HG03175 (cell line): ENCODE results near the gene ADM2.

Experiments used
- ATAC-seq: cut with Tn5 transposase; IDR thresholded peaks from one replicate; pipeline ENCODE4 v1.9.1; 2021; ENCODE audit warnings: mild to moderate bottlenecking, moderate library complexity; ENCODE audit not compliant: unreplicated experiment

Gene ADM2

DNA sequence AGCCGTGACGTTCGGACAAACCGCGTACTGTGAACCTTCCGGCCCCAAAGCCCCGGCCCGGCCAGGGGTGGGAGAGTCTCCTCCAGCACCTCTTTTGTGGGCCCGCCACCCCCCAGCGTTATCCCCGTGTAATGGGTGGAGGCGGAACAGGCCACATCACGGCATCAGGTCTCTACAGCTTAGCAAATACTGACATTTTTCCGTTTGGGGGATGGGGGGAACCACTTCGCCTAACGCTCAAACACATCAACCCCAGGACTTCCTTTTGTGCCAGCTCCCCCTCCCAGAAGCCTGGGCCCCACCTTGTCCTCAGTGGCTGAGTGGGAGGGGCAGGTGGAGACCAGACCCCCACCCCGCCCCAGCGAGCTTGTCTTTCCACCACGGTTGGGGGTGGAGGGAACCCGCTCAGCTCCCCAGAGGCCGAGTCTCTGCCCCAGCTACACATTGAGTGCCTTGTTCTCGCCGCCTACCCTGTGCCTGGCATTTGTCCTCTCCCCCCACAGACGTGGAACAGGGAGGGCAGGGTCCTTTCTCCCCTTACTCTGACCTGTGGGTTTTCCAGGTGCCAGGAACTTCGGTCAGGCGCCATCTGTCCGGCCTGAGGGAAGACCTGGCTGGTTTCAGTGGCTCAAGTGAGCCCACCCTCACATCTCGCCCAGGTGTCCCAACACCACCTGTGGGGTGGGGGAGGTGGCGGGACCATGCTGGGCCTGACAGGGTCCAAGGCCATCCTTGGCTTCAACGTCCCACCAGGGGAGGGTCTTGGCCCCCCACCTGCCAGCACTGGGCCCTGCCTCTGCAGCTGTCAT, 36.1 kb upstream of the ADM2 start:
- ATAC-seq: no peak

DNA sequence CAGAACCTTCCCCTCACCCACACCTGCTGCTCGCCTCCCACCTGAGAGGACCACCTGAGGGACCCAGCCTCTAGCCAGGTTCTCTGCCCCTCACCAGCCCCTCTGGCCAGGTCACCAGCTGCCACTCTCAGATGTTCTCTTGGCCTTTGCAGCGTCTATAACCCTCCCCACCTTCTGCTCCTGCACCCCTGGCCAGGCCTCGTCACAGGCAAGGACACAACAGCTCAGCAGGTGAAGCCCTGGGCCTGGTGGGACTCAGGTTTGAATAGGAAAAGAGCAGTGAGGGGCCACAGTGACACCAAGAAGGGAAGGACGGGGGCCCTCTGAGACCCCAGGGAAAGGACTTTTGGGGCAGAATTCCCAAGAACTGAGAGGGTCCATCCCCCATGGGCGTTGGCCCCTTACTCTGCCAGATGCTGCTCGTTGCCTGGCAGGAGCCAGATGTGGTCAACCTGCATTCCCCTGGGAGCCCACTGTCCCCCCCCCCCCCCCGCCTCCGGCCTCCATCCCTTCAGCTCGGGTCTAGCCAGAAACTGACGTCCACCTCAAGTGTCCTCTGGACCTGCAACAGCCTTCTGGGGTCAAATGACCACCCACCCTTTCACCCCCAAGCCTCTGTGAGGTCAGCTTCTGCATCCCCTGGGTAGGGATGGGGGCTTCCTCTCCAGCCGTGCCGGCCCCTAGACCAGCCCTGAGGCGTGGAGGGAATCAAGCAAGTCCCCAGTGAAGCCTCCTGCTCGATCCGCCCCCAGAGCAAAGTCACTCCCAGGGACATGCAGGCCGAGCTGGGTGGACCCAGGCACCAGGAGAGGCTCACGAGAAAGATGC, 35.2 kb upstream of the ADM2 start:
- ATAC-seq: no peak

DNA sequence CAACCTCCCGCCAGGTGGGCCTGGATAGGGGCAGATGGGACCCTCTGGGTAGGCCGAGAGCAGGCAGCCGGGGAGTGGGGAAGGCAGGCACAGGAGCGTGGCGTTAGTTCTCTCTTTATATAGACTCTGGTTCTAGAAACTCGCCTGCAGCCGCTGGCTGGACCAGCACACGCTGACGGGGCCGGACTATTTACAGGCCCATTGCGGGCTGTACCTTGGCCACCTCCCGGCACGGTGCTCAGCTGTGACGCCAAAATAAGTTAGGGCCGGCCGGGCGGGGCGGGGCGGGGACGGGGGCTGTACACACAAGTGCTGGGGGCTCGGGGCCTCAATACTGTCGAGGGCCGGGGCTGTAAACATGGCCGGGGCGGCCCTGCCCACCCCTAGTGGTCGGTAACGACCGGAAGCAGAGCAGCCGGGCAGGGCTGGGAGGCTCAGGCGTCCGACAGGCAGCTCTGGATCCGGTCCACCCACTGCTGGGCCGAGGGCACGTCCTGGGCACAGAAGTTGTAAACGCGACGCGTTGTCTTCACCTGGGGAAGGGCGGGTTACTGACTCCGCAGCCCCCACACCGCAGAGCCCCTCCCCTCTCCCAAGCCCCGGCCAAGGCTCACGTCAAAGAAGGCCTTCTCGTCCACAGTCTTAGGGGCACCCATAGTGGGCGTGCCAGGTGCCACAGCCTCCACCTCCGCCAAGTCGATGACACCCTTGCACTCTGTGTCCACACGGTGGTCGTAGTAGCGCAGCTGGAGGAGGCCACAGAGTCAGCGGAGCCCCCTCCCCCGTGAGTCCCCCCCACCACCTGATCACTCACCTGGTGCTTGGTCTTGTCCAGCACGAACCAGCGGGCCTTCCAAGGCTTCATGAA, 34.4 kb upstream of the ADM2 start:
- no peak for ATAC-seq

DNA sequence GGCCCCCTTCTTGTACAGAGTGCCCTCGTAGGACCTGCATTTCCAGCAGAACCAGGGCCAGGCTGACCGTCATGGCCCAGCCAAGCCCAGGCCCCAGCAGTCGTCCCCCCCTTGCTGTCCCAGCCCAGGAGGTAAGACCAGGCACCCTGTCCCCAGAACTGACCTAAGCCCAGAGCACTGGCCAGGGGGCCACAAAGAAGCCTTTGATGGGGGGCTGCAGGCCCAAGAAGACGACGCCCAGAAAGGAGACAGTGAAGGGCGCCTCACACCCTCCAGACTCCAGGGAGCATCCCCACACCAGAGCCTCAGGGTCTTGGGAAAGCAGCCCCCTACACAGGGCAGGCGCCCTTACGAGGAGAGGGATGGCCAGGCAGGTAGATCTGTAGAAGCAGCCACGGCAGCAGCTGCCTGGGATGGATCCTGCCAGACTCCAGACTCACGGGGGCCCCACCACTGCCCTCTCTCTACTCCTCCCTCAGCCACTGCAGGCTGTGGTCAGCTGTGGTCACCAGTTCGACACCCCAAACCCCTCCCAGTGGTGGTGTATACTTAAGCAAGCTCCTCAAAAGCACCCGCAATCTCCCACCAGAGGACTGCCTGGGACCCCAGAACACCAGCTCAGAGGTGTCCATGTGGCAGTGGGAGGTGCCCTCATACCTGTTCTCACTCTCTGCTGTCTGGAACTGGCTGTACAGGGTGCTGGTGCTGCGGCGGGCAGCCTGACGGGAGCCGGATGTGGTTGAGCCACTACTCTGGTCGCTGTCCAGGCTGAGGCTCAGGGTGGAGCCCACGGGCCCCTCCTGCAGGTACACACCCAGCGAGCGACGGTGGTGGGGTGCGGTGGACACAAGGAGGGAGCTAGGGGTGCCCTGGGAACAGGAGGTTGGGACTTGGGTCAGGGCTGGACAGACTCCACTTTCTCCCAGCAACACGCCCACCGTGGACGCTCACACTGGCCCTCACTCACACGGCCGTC, 33.5 kb upstream of the ADM2 start:
- ATAC-seq: no peak

DNA sequence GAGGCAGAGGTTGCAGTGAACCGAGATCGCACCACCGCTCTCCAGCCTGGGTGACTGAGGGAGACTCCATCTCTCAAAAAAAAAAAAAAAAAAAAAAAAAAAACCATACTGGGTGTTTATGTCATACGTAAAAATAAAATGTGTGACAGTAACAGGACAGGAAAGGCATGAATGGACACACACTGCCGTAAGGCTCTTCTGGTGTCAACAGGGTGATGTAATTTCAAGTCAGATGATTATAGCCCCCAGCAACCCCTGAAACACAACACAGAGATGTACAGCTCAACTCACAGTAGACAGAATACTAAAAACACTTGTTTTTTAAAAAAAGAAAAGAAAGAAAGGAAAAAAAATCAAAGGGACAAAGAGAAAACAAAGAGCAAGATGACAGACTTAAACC, 28.7 kb upstream of the ADM2 start:
- ATAC-seq: no peak

DNA sequence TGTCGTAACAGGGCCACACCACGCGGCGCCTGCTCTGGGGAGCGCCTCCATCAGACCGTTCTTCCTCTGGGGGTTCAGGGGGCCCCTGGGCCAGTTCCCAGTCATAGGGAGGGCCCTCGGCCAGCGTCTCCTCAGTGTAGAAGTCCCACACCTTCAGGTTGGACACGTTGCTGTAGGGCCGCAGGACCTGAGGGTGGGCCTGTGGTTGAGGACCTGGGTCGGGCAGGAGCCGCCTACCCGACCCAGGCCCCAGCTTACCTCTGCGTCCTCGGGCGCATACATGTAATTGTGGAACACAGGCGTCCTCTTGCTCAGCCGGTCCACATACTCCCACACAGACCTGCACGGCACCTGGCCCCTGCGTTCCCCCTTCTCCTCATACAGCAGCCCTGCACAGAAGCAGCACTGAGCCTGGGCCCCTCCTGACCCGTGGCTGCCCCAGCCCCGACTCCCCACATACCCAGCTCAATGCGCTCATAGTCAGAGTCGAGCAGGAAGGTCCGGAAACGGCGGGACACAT, 26.7 kb upstream of the ADM2 start:
- ATAC-seq: no peak

DNA sequence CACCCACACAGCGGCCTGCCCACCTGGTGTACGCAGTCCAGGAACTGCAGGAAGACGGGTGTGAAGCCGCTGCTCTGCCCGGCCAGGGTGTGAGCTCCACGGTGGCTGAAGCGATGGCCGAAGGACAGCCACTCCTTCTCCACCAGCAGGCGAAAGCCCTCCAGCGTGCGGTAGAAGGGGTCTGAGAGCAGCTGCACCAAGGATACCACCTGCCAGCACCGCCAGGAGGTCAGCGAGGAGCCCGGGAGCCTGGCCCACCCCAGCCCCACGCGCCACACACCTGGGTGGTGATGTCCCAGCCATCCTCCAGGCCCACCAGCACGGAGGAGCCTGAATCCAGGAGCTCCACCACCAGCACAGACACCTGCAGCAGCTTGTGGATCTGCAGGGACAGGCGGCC, 26.1 kb upstream of the ADM2 start:
- no peak for ATAC-seq

DNA sequence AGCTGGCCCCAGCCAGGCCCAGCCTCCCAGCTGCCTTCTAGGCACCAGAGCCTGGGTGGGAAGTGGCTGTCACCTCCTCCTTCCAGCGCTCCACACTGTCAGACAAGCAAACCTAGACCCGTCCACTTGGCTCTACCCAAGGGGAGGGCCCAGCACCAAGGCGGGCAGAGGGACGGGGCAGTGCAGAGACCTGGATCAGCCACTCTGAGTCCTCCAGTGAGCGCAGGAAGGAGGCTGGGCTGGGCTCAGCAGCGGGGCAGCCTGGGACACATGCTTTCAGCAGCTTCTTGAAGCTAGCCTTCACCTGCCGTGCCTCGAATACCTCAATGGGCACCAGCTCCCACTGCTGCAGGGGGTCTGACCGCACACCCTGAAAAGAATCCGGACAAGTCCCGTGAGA, 25.3 kb upstream of the ADM2 start:
- ATAC-seq: no peak

DNA sequence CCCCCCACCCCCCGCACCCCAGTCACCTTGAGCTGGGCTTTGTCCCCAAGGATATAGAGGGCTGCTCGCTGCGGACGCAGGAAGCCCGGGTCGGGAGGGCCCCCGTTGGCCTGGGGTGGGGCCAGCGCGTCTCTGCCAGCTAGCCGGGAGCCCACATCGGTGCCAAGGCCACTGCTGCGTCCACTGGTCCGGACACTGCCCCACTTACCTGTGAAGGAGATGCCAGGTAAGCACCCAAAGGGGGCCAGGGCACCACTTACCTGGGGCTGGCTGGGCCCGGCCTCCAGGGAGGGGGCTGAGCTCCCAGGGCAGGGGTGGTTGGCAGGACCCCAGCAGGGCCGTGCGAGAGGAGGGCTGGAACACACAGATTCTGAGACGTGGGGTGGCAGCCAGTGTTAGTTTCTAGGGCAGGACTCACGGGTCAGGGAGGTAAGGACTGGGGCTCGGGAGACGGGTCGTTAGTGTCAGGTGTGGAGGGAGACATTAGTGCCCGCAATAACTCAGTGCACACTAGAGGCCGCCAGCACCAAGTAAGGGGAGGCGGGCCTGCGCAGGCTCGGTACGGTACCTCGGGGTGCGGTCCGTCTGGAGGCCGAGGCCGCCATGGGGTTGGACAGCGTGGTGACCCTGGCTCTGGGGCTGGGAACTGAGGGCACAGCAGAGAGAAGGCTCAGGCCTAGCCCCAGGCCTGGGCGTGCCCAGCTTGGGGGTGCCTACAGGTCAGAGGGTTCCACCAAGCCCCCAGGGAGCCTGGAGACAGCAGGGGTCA, 24.7 kb upstream of the ADM2 start:
- no peak for ATAC-seq

DNA sequence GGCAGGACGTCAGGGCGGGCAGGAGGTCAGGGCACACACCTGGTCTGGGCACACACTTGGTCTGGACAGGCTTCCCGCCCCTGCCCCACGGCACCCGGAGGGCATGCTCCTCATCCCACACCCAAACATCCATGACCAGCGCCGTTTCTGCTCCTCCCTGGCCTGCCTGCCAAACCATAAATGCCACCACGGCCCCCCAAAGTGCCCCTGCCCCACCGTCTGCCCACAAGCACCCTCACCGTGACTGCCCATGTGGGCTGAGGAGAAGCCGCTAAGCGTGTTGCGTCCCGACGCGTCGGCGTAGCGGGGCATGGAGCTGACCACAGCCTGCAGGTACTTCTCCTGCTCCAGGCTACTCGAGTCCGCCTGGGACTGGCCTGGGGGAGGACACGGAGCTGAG, 22.3 kb upstream of the ADM2 start:
- no peak for ATAC-seq

DNA sequence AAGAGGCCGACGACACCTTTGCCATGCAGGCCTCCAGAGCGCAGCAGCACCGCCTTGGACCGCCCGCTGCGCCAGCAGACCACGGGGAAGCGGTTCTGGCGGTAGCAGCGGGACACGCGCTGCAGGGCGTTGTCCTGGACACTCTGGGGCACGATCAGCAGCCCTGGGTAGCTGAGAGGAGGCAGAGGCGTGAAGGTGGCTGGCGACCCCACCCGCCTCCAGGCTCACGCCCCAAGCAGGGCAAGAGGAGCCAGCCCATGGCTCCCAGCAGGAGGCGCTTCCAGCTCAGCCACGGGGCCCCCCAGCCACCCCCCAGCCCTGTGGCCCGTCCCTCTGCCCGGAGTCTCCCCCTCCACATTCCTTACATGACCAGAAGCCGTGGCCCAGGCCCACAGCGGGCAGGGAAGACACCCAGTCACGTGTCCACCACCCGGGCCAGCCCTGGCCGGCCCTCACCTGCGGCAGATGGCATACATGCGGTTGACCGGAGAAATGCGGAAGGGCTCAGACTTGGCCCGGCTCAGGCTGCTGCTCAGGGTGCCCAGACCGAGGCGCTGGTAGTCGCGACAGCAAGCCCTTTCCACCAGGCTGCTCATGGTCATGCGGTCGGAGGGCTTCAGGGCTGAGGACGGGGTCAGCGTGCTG, 21.7 kb upstream of the ADM2 start:
- ATAC-seq: no peak

DNA sequence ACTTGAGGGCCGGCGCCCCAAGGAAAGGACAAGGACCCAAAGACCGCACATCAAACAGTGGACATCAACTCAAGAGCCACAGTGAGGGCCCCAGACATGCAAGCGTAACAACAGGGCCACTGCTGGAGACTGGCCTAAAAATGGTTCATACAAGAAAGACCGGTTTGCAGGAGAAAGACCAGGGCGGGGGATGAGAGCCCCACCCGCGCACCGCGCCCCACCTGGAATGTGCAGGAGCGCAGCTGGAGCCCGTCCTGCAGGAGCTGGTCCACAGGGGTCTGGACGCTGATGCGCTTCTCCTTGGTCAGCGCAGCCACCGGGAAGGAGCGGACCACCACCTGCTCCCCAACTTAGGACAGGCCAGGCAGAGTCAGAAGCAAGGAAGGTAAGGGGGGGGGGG, 20.4 kb upstream of the ADM2 start:
- ATAC-seq: no peak

DNA sequence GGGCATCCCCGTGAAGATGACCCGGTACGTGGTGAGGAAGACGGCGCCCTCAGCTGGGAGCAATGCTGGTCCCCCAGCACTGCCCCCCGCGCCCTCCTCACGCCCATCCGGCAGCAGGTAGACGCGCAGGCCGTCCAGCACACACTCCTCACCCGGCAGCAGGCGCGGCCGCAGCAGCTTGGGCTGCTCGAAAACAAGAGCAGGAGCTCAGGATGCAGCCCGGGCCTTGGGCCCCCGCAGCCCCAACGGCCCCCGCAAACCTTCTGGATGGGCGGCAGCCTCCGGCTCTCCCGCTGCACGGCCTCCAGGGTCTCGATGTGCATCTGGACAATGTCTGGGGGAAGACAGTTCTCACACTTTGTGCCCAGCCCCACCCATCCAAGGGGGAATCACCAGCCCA, 19.8 kb upstream of the ADM2 start:
- no peak for ATAC-seq

DNA sequence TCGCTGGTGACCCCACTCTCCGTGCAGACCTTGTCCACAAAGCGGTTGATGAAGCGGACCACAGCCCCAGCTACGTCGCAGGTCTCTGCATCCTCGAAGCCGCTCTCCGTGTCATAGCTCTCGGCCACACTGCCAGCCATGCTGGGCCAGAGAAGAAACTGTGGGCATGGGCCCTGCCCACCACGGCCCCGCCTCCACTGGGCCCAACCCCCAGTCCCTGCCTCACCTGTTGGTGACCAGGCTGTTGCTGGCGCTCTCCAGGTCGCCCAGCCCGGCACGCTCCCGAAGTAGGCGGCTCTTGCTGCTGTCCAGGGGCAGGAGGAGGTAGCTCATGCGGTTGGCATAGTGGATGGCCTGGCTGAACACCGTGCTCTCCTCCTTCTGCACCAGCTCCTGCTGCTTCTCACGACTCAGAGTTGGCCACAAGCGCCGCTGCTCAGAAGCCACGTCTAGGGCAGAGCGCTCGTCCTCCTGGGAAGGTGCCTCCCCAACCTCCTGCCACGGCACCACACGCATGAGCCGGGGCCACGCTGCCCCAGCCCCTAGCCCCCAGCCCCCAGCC, 19.3 kb upstream of the ADM2 start:
- no peak for ATAC-seq

DNA sequence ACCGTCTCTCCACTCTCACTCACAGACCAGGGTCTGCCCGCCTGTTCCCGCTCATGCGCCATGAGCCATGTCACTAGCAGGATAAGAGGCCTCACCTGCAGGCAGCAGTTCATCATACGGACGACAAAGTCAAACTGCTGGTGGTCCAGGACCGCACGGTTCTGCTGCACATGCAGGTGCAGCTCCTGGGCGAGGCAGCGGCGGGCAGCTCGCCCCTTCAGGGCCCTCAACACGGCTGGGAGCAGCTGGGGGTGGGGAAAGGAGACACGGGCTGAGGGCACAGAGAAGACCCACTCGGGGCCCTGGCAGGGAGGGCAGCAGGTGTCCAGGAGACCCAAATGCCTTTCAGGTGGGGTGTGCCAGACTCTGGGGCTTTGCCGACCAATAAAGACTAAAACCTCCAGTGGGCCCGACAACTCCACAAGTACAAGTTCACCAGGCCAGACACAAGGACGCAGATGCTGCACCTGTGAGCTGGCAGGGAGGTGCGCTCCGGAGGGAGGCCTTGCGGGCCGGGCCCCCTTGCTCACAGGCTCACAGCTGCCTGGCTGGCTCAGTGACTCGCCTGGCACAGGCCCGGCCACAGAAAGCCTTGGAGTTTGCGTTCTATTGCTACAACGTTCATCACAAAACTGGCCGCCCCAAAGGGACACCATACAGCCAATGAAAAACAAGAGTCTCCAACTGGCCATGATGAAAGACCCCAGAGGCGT, 18.0 kb upstream of the ADM2 start:
- ATAC-seq: no peak

DNA sequence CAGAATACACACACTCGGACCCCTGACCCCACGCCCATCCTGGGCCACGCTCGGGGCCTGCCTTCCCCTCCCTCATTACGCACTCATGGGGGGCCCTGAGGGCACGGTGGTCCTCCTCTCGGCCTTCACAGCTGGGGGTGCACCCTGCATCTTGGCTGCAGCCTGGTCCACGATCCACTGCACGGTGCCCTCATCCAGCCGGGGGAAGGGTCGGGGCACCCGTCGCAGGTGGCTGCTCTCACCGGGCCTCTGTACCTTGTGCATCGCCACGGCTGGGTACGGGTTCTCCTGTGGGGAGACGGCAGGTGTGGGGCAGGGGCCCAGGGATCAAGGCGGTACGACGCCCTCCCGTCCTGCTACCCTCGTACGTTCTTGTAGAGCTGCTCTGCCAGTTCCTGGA, 16.9 kb upstream of the ADM2 start:
- ATAC-seq: no peak

DNA sequence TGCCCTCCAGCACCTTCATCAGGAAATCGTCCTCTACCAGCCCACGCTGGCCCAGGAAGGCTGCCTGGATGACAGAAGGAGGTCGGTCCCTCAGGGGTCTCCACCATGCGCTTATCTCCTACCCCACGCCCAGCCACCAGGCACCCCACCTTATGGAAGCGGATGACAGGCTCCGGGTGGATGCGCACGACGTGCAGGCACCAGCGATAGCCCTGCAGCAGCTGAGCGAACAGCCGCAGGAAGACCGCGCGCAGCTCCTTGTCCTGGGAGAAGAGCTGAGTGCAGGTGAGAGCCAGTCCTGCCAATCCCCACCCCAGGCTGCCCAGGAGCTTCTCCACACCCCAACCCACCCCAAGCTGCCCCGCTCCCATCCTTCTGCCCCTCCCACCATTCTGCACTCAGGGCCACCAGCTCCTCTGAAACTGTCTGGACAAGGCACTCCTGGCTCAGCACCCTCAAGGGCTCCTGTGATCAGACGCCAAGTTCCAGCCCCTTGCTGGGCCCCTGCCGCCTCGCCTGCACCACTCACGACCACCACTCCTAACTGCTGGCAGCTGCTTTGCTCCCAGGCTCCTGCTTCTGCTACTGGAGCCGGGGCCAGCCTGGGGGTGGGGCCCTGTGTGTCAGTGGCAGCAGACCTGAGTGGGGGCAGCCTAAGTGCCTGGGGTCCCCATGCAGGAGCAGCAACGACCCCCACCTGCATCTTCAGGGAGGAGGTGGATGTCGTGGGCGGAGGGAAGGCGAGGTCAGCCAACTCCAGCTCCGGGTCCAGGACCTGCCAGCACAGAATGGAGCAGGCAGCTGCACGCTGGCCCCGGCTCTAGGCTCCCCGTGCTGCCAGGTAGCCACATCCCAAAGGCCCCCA, 16.0 kb upstream of the ADM2 start:
- no peak for ATAC-seq
